ENCODE measurements around the gene DNAJC30. TPM values are rescaled to one million over a fixed set of nuclear protein-coding genes. Genes with fewer than 3 reads are reported as not detected.

The DNAJC30 gene
- polyA plus RNA-seq, 1 donor (not counting 4 experiments of a cell fraction or from before 2014, with no cell fraction given): 4.9 TPM

DNA sequence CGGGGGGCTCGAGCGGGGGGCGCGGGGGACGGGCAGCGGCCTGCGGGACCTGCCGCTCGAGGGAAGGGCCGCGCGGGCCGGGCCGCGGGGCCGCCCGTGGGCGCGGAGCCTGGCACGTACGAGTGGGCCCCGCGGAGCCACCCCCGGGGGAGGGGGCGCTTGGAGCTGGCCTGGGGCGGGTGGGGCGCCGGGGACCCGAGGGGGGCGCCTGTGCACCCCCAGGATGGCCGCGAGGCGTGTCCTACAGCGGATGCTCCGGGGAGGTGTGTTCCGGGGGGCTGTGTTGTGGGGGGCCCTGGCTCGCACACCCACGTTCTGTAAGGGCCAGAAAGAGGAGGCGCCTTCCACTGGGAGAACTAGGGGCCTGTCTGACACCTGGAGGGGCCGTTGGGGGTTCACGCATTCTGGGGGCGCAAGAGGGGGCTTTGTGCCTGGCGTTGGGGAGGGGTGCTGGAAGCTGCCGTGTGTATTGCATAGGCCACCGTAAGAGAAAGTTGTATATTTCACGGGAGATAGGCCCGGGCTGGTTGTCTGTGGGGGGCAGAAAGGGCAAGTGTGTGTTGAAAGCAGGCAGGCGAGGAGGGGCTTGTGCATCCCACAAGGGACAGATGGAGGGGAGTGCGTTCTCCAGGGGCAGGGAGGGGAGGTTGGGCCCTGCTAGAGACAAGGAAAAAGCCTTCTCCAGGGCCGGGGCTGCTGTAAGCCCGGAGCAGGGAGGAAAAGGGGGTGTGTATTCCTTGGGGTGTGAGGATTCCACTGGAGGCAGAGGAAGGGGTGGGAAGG lies 15.0 kb downstream of the DNAJC30 start:
- H3K9me1 ChIP-seq (ENCODE audit: control insufficient read depth, extremely low read depth, insufficient read depth, low read length): no peaks in the 10 kb centered on the region
- H3K79me2 ChIP-seq (ENCODE audit: control insufficient read depth, insufficient read depth, low read length): no peaks in the 10 kb centered on the region
- no peak overlapping the region for H3K27ac ChIP-seq (ENCODE audit: control insufficient read depth, insufficient read depth, low read length)
- H3K9me3 ChIP-seq (ENCODE audit: control insufficient read depth, low read depth, low read length): no peaks in the 10 kb centered on the region
- dilution Hi-C loops (cut with MboI; ENCODE audit: extremely low pct_ligation_motif_present, low sequenced_read_pairs): no loop called here
- no peak for FAIRE-seq
- TF ChIP-seq EZH2 (IDR thresholded peaks at IDR 0.05; ENCODE audit: low read length) (no peak), CTCF (optimal IDR thresholded peaks at IDR 0.05 in 1 of 3, IDR thresholded peaks at IDR 0.05 in 1 of 3, conservative IDR thresholded peaks at IDR 0.05 in 1 of 3; ENCODE audit: extremely low read depth in 1 of 3, insufficient read depth in 2 of 3, low read length in 3 of 3) (no peak)
- peaks cover 8% of the 10 kb centered on the region for H3K27me3 ChIP-seq (ENCODE audit: control insufficient read depth, extremely low read depth, insufficient read depth, low read length)
- H3K36me3 ChIP-seq (ENCODE audit: control insufficient read depth in 2 of 2, extremely low read depth in 1 of 2, insufficient read depth in 2 of 2, low read length in 2 of 2): no peaks in the 10 kb centered on the region
- H2AFZ ChIP-seq (ENCODE audit: control insufficient read depth, low read length): peak overlapping the region; percentile 59
- H3K9ac ChIP-seq (ENCODE audit: control insufficient read depth, extremely low read depth, insufficient read depth, low read length): peak overlapping the region; percentile 65
- peak overlapping the region; percentile 66 for H3K4me2 ChIP-seq (ENCODE audit: control insufficient read depth, extremely low read depth, insufficient read depth, low read depth, low read length)
- H3K4me1 ChIP-seq (ENCODE audit: control insufficient read depth, extremely low read depth, insufficient read depth, low read length): peaks cover 7% of the 10 kb centered on the region
- H4K20me1 ChIP-seq (ENCODE audit: control insufficient read depth, extremely low read depth, insufficient read depth, low read length): peaks cover 3% of the 10 kb centered on the region
- peak overlapping the region; percentile 42 to 71 (median 59) for H3K4me3 ChIP-seq (ENCODE audit: control insufficient read depth in 2 of 3, extremely low read depth in 1 of 3, insufficient read depth in 2 of 3, low read depth in 1 of 3, low read length in 3 of 3)
- DNase-seq (ENCODE audit: low read depth, low spot score): no peak

DNA sequence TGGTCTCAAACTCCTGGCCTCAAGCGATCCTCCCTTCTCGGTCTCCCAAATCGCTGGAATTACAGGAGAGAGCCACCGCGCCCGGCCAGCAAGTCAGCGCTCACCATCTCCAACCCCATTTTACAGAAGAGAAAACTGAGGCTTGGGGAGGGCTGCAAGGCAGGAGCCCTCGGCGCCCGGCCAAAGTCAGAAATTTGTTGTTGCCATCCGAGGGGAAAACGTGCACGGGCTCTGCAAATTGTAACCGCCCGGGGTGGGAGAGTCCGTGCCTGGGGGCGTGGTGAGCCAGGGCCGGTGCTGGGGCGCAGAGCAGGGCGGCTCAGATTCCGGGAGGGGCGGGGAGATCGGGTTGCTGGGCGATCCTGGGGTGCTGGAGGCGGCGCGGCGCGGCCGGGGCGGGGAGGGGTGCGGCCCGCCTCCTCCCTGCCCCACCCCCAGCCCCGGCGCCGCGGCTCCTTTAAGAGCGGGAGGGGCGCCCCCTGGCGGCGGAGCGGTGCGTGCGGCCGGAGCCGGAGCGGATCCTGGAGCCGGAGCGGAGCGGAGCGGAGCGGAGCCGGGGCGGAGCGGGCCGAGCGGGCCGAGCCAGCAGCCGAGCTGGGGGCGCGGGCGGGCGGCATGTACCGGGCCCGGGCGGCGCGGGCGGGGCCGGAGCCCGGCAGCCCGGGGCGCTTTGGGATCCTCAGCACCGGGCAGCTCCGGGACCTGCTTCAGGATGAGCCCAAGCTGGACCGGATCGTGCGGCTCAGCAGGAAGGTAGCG lies 15.7 kb downstream of the DNAJC30 start, which contains the start of gene VPS37D:
VPS37D (plus strand) TSS at position 488 of the 759 bp plus-strand sequence; CDS start at position 616, 128 bp downstream.
- DNase-seq (ENCODE audit: low read depth, low spot score) (no peak), FAIRE-seq (no peak)
- Histone ChIP-seq H3K9ac (ENCODE audit: control insufficient read depth, extremely low read depth, insufficient read depth, low read length) (peak within 1 kb of the TSS; percentile 65), H3K4me2 (ENCODE audit: control insufficient read depth, extremely low read depth, insufficient read depth, low read depth, low read length) (peak within 1 kb of the TSS; percentile 66), H3K9me3 (ENCODE audit: control insufficient read depth, low read depth, low read length) (peaks cover 2% of the 10 kb centered on the region), H3K4me3 (ENCODE audit: control insufficient read depth in 2 of 3, extremely low read depth in 1 of 3, insufficient read depth in 2 of 3, low read depth in 1 of 3, low read length in 3 of 3) (peak within 1 kb of the TSS; percentile 42 to 71 (median 59)), H4K20me1 (ENCODE audit: control insufficient read depth, extremely low read depth, insufficient read depth, low read length) (peaks cover 3% of the 10 kb centered on the region), H3K4me1 (ENCODE audit: control insufficient read depth, extremely low read depth, insufficient read depth, low read length) (peaks cover 7% of the 10 kb centered on the region), H3K36me3 (ENCODE audit: control insufficient read depth in 2 of 2, extremely low read depth in 1 of 2, insufficient read depth in 2 of 2, low read length in 2 of 2) (no peaks in the 10 kb centered on the region), H3K27ac (ENCODE audit: control insufficient read depth, insufficient read depth, low read length) (no peak within 1 kb of the TSS), H3K9me1 (ENCODE audit: control insufficient read depth, extremely low read depth, insufficient read depth, low read length) (no peaks in the 10 kb centered on the region), H3K27me3 (ENCODE audit: control insufficient read depth, extremely low read depth, insufficient read depth, low read length) (peaks cover 8% of the 10 kb centered on the region), H3K79me2 (ENCODE audit: control insufficient read depth, insufficient read depth, low read length) (no peaks in the 10 kb centered on the region), H2AFZ (ENCODE audit: control insufficient read depth, low read length) (peak within 1 kb of the TSS; percentile 59)
- TF ChIP-seq EZH2 (IDR thresholded peaks at IDR 0.05; ENCODE audit: low read length) (no peak), CTCF (optimal IDR thresholded peaks at IDR 0.05 in 1 of 3, IDR thresholded peaks at IDR 0.05 in 1 of 3, conservative IDR thresholded peaks at IDR 0.05 in 1 of 3; ENCODE audit: extremely low read depth in 1 of 3, insufficient read depth in 2 of 3, low read length in 3 of 3) (peak in 2 of 3 experiments; percentile 66 to 77)
- dilution Hi-C loops (cut with MboI; ENCODE audit: extremely low pct_ligation_motif_present, low sequenced_read_pairs): no loop called here
